Measurements from ENCODE around the gene SLC34A2.

SLC34A2 gene

GRCh38 chr4:25677943-25678342, 22.3 kb downstream of the SLC34A2 start:
- TF ChIP-seq GATA2 (IDR thresholded peaks at IDR 0.05; ENCODE audit: low read depth, low read length) = no peak
- TF ChIP-seq GATA3 (IDR thresholded peaks at IDR 0.05; ENCODE audit: low read depth, low read length) = no peak

DNA sequence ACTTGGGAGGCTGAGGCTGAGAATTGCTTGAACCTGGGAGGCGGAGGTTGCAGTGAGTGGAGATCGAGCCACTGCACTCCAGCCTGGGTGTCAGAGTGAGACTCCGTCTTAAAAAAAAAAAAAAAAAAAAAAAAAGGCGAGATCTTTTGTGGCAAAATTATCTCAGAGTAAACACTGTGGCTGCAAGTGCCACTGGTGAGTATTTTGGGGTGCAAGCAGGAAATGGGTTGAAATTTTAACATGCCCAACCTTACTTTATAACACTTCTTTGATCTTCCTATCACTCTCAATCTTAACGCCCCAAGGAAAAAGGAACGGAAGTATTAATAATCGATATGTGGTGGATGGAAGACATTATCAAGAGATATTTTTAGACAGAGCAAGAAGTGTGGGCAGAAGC, 32.1 kb downstream of the SLC34A2 start:
- TF ChIP-seq GATA2 (IDR thresholded peaks at IDR 0.05; ENCODE audit: low read depth, low read length) = no peak
- TF ChIP-seq GATA3 (IDR thresholded peaks at IDR 0.05; ENCODE audit: low read depth, low read length) = no peak

DNA sequence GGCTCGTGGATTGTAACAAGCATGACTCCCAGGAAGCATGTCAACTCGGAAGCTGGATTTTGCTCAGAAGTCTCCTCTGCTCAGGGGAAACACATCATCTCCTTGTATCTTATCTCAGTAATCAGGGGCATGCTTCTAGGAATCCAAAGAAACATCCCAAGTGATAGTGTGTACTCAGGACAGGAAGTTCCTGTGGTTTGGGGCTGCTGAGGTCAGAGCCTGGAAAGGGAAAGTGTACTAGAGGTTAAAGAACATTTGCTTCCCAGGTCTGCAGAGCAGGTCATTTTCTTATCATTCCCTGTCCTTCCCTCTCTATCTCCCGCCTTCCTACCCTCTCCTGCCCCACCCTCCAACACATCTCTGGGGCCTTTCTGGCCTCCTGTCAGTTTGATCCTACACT, 38.8 kb downstream of the SLC34A2 start:
- TF ChIP-seq GATA3 (IDR thresholded peaks at IDR 0.05; ENCODE audit: low read depth, low read length) (no peak), GATA2 (IDR thresholded peaks at IDR 0.05; ENCODE audit: low read depth, low read length) (no peak)

GRCh38 chr4:25696409-25696808, 40.8 kb downstream of the SLC34A2 start:
- no peak for TF ChIP-seq GATA3 (IDR thresholded peaks at IDR 0.05; ENCODE audit: low read depth, low read length)
- TF ChIP-seq GATA2 (IDR thresholded peaks at IDR 0.05; ENCODE audit: low read depth, low read length) = no peak

- TF ChIP-seq GATA3 (IDR thresholded peaks at IDR 0.05; ENCODE audit: low read depth, low read length) = no peak
Measured at GRCh38 chr4:25697516-25697915, 41.9 kb downstream of the SLC34A2 start.

DNA sequence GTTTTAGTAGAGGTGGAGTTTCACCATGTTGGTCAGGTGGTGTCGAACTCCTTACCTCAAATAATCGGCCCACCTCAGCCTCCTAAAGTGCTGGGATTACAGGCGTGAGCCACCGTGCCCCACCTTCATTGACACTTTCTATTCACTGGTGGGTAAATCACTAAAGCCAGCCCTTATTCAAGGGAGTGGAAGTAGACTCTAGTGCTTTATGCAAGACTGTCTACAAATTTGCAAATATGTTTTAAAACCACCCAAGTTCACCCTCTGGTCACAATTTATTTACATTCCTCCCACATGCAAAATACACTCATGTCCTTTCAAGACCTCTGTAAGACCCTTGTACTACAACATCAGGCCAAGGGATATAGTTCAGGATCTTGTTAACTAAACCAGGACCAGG, 45.0 kb downstream of the SLC34A2 start:
- TF ChIP-seq GATA2 (IDR thresholded peaks at IDR 0.05; ENCODE audit: low read depth, low read length) (no peak), GATA3 (IDR thresholded peaks at IDR 0.05; ENCODE audit: low read depth, low read length) (no peak)

GRCh38 chr4:25702848-25703247, 47.2 kb downstream of the SLC34A2 start:
- TF ChIP-seq GATA2 (IDR thresholded peaks at IDR 0.05; ENCODE audit: low read depth, low read length) (no peak), GATA3 (IDR thresholded peaks at IDR 0.05; ENCODE audit: low read depth, low read length) (no peak)

DNA sequence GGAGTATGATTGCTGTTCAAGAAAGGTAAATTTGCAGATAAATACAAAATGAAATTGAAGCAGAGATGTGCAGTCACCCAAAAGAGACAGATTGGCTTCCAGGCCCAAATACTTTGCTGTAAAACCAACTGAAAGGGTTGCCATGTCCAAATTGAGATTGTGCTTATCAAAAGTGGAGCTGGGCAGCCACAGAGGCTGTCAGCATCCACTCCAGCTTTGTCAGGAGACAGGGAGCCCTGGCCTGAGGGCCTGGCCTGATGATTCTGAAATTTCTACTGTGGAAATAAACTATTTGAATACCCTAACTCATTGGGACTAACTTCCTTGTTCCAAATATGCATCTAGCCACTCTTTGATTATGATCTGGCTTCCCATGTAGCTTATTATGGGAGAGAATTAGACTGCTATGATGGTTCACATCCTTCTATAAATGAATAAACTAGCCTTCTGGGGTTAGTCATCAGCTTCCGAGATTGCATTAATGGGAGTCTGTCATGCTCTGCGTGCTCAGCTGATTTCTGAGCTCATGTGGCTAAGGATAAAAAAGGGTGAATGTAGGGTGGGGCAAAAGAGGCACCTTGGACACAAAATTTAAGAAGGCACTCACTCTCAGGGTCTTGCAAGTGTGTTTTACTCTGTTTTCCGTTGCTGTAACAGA, 48.2 kb downstream of the SLC34A2 start:
- TF ChIP-seq GATA3 (IDR thresholded peaks at IDR 0.05; ENCODE audit: low read depth, low read length) (peak; percentile 22; the same call in 1 of the 2 replicates), GATA2 (IDR thresholded peaks at IDR 0.05; ENCODE audit: low read depth, low read length) (peak; percentile 56; the same call in 1 of the 2 replicates)

DNA sequence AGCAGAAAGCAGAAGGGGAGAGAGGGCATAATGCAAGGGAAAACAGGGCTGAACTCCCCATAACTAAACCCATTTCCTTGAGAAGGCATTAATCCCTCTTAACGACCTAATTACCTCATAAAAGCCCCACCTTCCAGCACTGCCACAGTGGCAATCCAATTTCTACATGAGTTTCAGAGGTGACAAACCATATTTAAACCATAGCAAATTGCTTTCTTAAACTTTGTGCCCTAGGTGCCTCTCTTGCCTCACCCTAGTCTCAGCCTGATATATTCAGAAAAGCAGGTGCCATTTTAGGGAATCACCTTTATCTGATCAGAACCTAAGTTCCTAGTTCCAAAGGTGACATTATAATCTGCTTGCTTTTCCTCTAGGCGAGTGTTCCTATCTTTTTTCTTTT, 48.9 kb downstream of the SLC34A2 start:
- TF ChIP-seq GATA3 (IDR thresholded peaks at IDR 0.05; ENCODE audit: low read depth, low read length) = no peak
- no peak for TF ChIP-seq GATA2 (IDR thresholded peaks at IDR 0.05; ENCODE audit: low read depth, low read length)

- TF ChIP-seq GATA2 (IDR thresholded peaks at IDR 0.05; ENCODE audit: low read depth, low read length) (no peak), GATA3 (IDR thresholded peaks at IDR 0.05; ENCODE audit: low read depth, low read length) (no peak)
Measured at GRCh38 chr4:25710637-25711036, 55.0 kb downstream of the SLC34A2 start.

- TF ChIP-seq GATA3 (IDR thresholded peaks at IDR 0.05; ENCODE audit: low read depth, low read length) (peak; percentile 49; the same call in 1 of the 2 replicates), GATA2 (IDR thresholded peaks at IDR 0.05; ENCODE audit: low read depth, low read length) (peak; percentile 66)
Measured at GRCh38 chr4:25712611-25713010, 57.0 kb downstream of the SLC34A2 start.

- TF ChIP-seq GATA2 (IDR thresholded peaks at IDR 0.05; ENCODE audit: low read depth, low read length) (no peak), GATA3 (IDR thresholded peaks at IDR 0.05; ENCODE audit: low read depth, low read length) (no peak)
Measured at GRCh38 chr4:25713812-25714211, 58.2 kb downstream of the SLC34A2 start.

GRCh38 chr4:25722964-25723363, 67.3 kb downstream of the SLC34A2 start:
- no peak for TF ChIP-seq GATA2 (IDR thresholded peaks at IDR 0.05; ENCODE audit: low read depth, low read length)
- TF ChIP-seq GATA3 (IDR thresholded peaks at IDR 0.05; ENCODE audit: low read depth, low read length) = no peak

DNA sequence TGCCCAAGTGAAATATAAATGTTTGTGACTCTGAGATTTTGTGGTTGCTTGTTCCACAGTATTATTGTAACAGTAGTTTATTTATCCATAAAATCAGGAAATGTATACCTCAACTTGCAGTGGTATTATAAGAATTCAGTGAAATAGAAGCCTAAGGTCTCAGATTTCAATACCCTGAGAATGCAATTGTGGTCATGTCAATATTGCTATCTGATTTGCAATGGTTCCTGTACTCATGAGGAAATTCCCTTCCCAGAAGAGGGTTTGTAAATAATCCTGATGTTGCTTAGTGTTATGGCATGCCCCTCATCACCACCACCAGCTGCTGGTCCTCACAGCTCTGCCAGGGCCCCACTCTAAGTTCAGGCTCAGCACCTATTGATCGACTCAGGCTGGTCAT, 67.8 kb downstream of the SLC34A2 start:
- TF ChIP-seq GATA3 (IDR thresholded peaks at IDR 0.05; ENCODE audit: low read depth, low read length) (no peak), GATA2 (IDR thresholded peaks at IDR 0.05; ENCODE audit: low read depth, low read length) (no peak)

- TF ChIP-seq GATA2 (IDR thresholded peaks at IDR 0.05; ENCODE audit: low read depth, low read length) (no peak), GATA3 (IDR thresholded peaks at IDR 0.05; ENCODE audit: low read depth, low read length) (no peak)
Measured at GRCh38 chr4:25725870-25726269, 70.2 kb downstream of the SLC34A2 start.
